HG03439 (cell line): Measurements from ENCODE around the gene PEF1.

ENCODE experiments used
- ATAC-seq: cut with Tn5 transposase; IDR thresholded peaks from one replicate; pipeline ENCODE4 v1.9.1; 2021; ENCODE audit warnings: mild to moderate bottlenecking, moderate library complexity; ENCODE audit not compliant: unreplicated experiment

PEF1 gene

GRCh38 chr1:31632649-31633048 lies 12.0 kb downstream of the PEF1 start:
- no peak for ATAC-seq

GRCh38 chr1:31628931-31629556 lies 15.6 kb downstream of the PEF1 start:
- ATAC-seq, result no peak

GRCh38 chr1:31627930-31628559 lies 16.6 kb downstream of the PEF1 start:
- no peak for ATAC-seq

GRCh38 chr1:31627301-31627929 lies 17.3 kb downstream of the PEF1 start:
- ATAC-seq, result no peak

- ATAC-seq, result no peak
These were observed 18.2 kb downstream of the PEF1 start for GRCh38 chr1:31626223-31627207.

- no peak for ATAC-seq
These were observed 19.0 kb downstream of the PEF1 start for GRCh38 chr1:31625561-31626222.

- no peak for ATAC-seq
These were observed 19.8 kb downstream of the PEF1 start for GRCh38 chr1:31624731-31625514.

- no peak for ATAC-seq
These were observed 20.4 kb downstream of the PEF1 start for GRCh38 chr1:31624309-31624708.

- no peak for ATAC-seq
These were observed 21.3 kb downstream of the PEF1 start for GRCh38 chr1:31623365-31623764.

- no peak for ATAC-seq
These were observed 22.6 kb downstream of the PEF1 start for GRCh38 chr1:31621847-31622730.

GRCh38 chr1:31621498-31621820 lies 23.2 kb downstream of the PEF1 start:
- ATAC-seq, result no peak

- ATAC-seq, result no peak
These were observed 23.8 kb downstream of the PEF1 start for GRCh38 chr1:31620631-31621497.

- ATAC-seq, result no peak
These were observed 25.5 kb downstream of the PEF1 start for GRCh38 chr1:31618916-31619846.

- ATAC-seq, result no peak
These were observed 26.5 kb downstream of the PEF1 start for GRCh38 chr1:31617916-31618746.

- ATAC-seq, result no peak
These were observed 27.3 kb downstream of the PEF1 start, which contains the start of gene HCRTR1 for GRCh38 chr1:31617218-31617915. Gene HCRTR1 (plus strand): TSS chr1:31617689. CDS start chr1:31619193, 1,504 bp downstream.
